HCT116 (cell line): ENCODE data around the gene DDR1. TPM values are rescaled to one million over a fixed set of nuclear protein-coding genes. Genes with fewer than 3 reads are reported as not detected.

ENCODE experiments used
- ATAC-seq: fragments of 200-7000 bp; cut with Tn5 transposase; 2 replicates; pipeline ENCODE4 v1.9.1; 2020; ENCODE audit warnings: mild to moderate bottlenecking, moderate library complexity
- BruUV-seq: library from RNA; stranded (reverse); fragments of 400-500 nt; replicated peaks from 2 replicates; lab custom pipeline; 2021; lab: Mats Ljungman, UMichigan
- CTCF ChIA-PET: fragments of 300-600 bp; sonication (Branson Sonifier 250); formaldehyde crosslinking; loops from one replicate; lab custom pipeline; 2021; ENCODE audit warnings: antibody characterized with exemption; lab: Charles Lee
- POLR2A ChIA-PET: fragments of 300-600, 350-600 bp; sonication (Branson Sonifier 250); formaldehyde crosslinking; loops from one replicate; lab custom pipeline; 2021; ENCODE audit warnings: antibody characterized with exemption; lab: Charles Lee
- RAD21 ChIA-PET, 2 experiments: fragments of 300-600 bp; sonication (Branson Sonifier 250); formaldehyde crosslinking; loops; one replicate each; lab custom pipeline; 2023; ENCODE audit warnings: low total read pairs in 2 of 2; ENCODE audit not compliant: uncharacterized antibody in 2 of 2, unreplicated experiment in 2 of 2, low non-redundant PET in 1 of 2; lab: Charles Lee
- DNase-seq: peaks from one replicate; pipeline ENCODE4 v3.0.0-alpha.2; 2010; ENCODE audit warnings: low read depth, low spot score
- H2AFZ ChIP-seq: fragments of 200-600 bp; shearing (Covaris generic), sonication (generic); 2 replicates; pipeline ENCODE4 v1.6.1; 2017; ENCODE audit warnings: low read depth, mixed run types, mixed read lengths, antibody characterized with exemption, low read length; ENCODE audit not compliant: poor library complexity, severe bottlenecking
- H3K27ac ChIP-seq: 2 replicates; pipeline ENCODE4 v1.5.1; 2012; ENCODE audit warnings: low read depth, low read length
- H3K27me3 ChIP-seq: fragments of 200-600 bp; sonication (generic); 2 replicates; pipeline ENCODE4 v1.6.1; 2016; ENCODE audit warnings: mixed run types, low read length, mixed read lengths; ENCODE audit not compliant: insufficient read depth
- H3K36me3 ChIP-seq, 2 experiments: fragments of 200-500 bp in 1 of 2; fragments of 200-600 bp in 1 of 2; sonication (Bioruptor generic) in 1 of 2; sonication (generic) in 1 of 2; 2 replicates each; pipeline versions ENCODE4 v1.5.1 to v1.6.1; 2014 to 2016; ENCODE audit warnings: low read length in 2 of 2, inconsistent platforms in 1 of 2, mixed read lengths in 1 of 2, mixed run types in 1 of 2; ENCODE audit not compliant: insufficient read depth in 2 of 2, control insufficient read depth in 1 of 2
- H3K4me1 ChIP-seq, 2 experiments: fragments of 200-600 bp in 1 of 2; sonication (generic) in 1 of 2; 2 replicates each; pipeline versions ENCODE4 v1.5.1 to v1.6.1; 2012 to 2017; ENCODE audit warnings: low read length in 2 of 2, inconsistent platforms in 1 of 2, mild to moderate bottlenecking in 1 of 2, mixed read lengths in 1 of 2, mixed run types in 1 of 2, moderate library complexity in 1 of 2; ENCODE audit not compliant: insufficient read depth in 2 of 2, control insufficient read depth in 1 of 2
- H3K4me2 ChIP-seq: fragments of 200-600 bp; sonication (generic); 2 replicates; pipeline ENCODE4 v1.6.1; 2017; ENCODE audit warnings: mixed run types, low read length, mixed read lengths
- H3K4me3 ChIP-seq, 2 experiments: fragments of 200-600 bp in 1 of 2; sonication (generic) in 1 of 2; replicated peaks in 1 of 2; 2 replicates each; pipeline ENCODE4 v1.5.1; 2011 to 2016; ENCODE audit warnings: low read length in 2 of 2, control low read depth in 1 of 2, low read depth in 1 of 2, mild to moderate bottlenecking in 1 of 2, mixed read lengths in 1 of 2, mixed run types in 1 of 2
- H3K79me2 ChIP-seq: fragments of 200-600 bp; sonication (generic); 2 replicates; pipeline ENCODE4 v1.6.1; 2017; ENCODE audit warnings: mild to moderate bottlenecking, mixed run types, low read length, moderate library complexity, mixed read lengths; ENCODE audit not compliant: insufficient read depth
- H3K9ac ChIP-seq: fragments of 200-600 bp; sonication (generic); 2 replicates; pipeline ENCODE4 v1.6.1; 2016; ENCODE audit warnings: low read length, mixed read lengths
- H3K9me2 ChIP-seq: fragments of 200-600 bp; sonication (generic), shearing (Covaris generic); 2 replicates; pipeline ENCODE4 v1.6.1; 2017; ENCODE audit warnings: mixed run types, mild to moderate bottlenecking, moderate library complexity; ENCODE audit not compliant: insufficient read depth
- H3K9me3 ChIP-seq, 2 experiments: fragments of 200-500 bp in 1 of 2; fragments of 200-600 bp in 1 of 2; sonication (Bioruptor generic) in 1 of 2; sonication (generic) in 1 of 2; 2 replicates each; pipeline ENCODE4 v1.6.1; 2014 to 2017; ENCODE audit warnings: low read length in 2 of 2, mixed read lengths in 2 of 2, inconsistent platforms in 1 of 2, low read depth in 1 of 2, mild to moderate bottlenecking in 1 of 2, mixed run types in 1 of 2, moderate library complexity in 1 of 2; ENCODE audit not compliant: control insufficient read depth in 1 of 2, insufficient read depth in 1 of 2
- H4K20me1 ChIP-seq: fragments of 200-600 bp; sonication (generic), shearing (Covaris generic); 2 replicates; pipeline ENCODE4 v1.6.1; 2017; ENCODE audit warnings: mixed run types, mild to moderate bottlenecking, moderate library complexity; ENCODE audit not compliant: insufficient read depth
- CEBPB ChIP-seq: IDR thresholded peaks from 2 replicates; pipeline ENCODE4 v1.6.1; 2012; ENCODE audit warnings: low read depth
- CTCF ChIP-seq, 3 experiments: fragments of 200-600 bp in 1 of 3; sonication (generic) in 1 of 3; IDR thresholded peaks in 2 of 3; conservative IDR thresholded peaks in 1 of 3; 2 replicates each; pipeline ENCODE4 v1.5.1; 2012 to 2017; ENCODE audit warnings: low read depth in 2 of 3, low read length in 2 of 3, antibody characterized with exemption in 1 of 3, borderline replicate concordance in 1 of 3, control low read depth in 1 of 3, mild to moderate bottlenecking in 1 of 3, mixed read lengths in 1 of 3, mixed run types in 1 of 3, moderate library complexity in 1 of 3; ENCODE audit not compliant: insufficient read depth in 1 of 3
- ELF1 ChIP-seq: IDR thresholded peaks from 2 replicates; pipeline ENCODE4 v1.6.1; 2012; ENCODE audit warnings: low read depth, borderline replicate concordance
- EZH2phosphoT487 ChIP-seq: fragments of 200-600 bp; IDR thresholded peaks from 2 replicates; pipeline ENCODE4 v1.6.1; 2018; ENCODE audit warnings: antibody characterized with exemption, borderline replicate concordance
- FOSL1 ChIP-seq: IDR thresholded peaks from 2 replicates; pipeline ENCODE4 v1.6.1; 2012; ENCODE audit warnings: low read depth
- JUND ChIP-seq: IDR thresholded peaks from 2 replicates; pipeline ENCODE4 v1.6.1; 2012
- POLR2AphosphoS5 ChIP-seq: IDR thresholded peaks from 2 replicates; pipeline ENCODE4 v1.6.1; 2011; ENCODE audit warnings: mild to moderate bottlenecking, low read depth, low read length, moderate library complexity
- SIN3A ChIP-seq: IDR thresholded peaks from 2 replicates; pipeline ENCODE4 v1.6.1; 2012; ENCODE audit warnings: low read depth
- SP1 ChIP-seq: IDR thresholded peaks from 2 replicates; pipeline ENCODE4 v1.6.1; 2012; ENCODE audit warnings: low read depth
- ZFX ChIP-seq: fragments of 450-650 bp; IDR thresholded peaks from 2 replicates; pipeline ENCODE4 v1.6.1; 2017
- ZNF274 ChIP-seq: fragments of 200-500 bp; sonication (Bioruptor generic); IDR thresholded peaks from 2 replicates; pipeline ENCODE4 v1.6.1; 2014; ENCODE audit warnings: mild to moderate bottlenecking, low read depth, low read length, inconsistent platforms
- intact Hi-C: fragments of 100-400 bp; cut with micrococcal nuclease; formaldehyde crosslinking; loops from 2 replicates; pipeline ENCODE4 v1.10.0; 2022
- total RNA-seq: library from RNA; stranded (reverse); gene quantifications from one replicate; pipeline ENCODE4 v1.2.1, GENCODE V29; 2021; ENCODE audit not compliant: unreplicated experiment

DDR1 gene
- total RNA-seq, 1 experiment from 2014 or later: 211 TPM

- intact Hi-C loops: no loop called here
These were observed 1.3 kb upstream of the DDR1 start for GRCh38 chr6:30882759-30883684.

More at GRCh38 chr6:30882759-30883684, 1.3 kb upstream of the DDR1 start:
- peak; percentile 54 for DNase-seq
- RAD21 ChIA-PET: interaction anchor here (0.5 to 1.4 kb wide), 6 partner anchors 17 to 155 kb away, joined by 3 to 9 read pairs (median 3); partner anchors contain the start of genes GTF2H4 (in 1 of the 2) and VARS2 (in 1 of the 2)
- peaks cover 51% of the 10 kb centered on the region for H3K79me2 ChIP-seq
- ATAC-seq: peak; percentile 54
- no peaks in the 10 kb centered on the region for H3K27me3 ChIP-seq
- peak overlapping the region; percentile 83 to 87 for H3K4me3 ChIP-seq
- H4K20me1 ChIP-seq: no peaks in the 10 kb centered on the region
- TF ChIP-seq ZFX: peak; percentile 61
- TF ChIP-seq POLR2AphosphoS5: peak; percentile 67
- no peak for TF ChIP-seq CTCF (IDR thresholded peaks at IDR 0.05 in 2 of 3, conservative IDR thresholded peaks at IDR 0.05 in 1 of 3; ENCODE audit: borderline replicate concordance in 1 of 3, insufficient read depth in 1 of 3, low read depth in 2 of 3, low read length in 2 of 3)
- no peak for TF ChIP-seq ELF1
- no peak for TF ChIP-seq CEBPB
- no peak for TF ChIP-seq JUND
- no peak for TF ChIP-seq ZNF274
- TF ChIP-seq SP1: no peak
- no peak for TF ChIP-seq EZH2phosphoT487
- TF ChIP-seq FOSL1: no peak
- TF ChIP-seq SIN3A: no peak
- TF ChIP-seq, all 23 proteins: peak for 2
- BruUV-seq: TSS peak; percentile 80
- no peak overlapping the region for H2AFZ ChIP-seq
- H3K4me2 ChIP-seq: peak overlapping the region; percentile 99
- no peaks in the 10 kb centered on the region for H3K9me2 ChIP-seq
- POLR2A ChIA-PET: interaction anchor here (0.6 to 2.2 kb wide), 10 partner anchors 43 to 268 kb away, joined by 3 to 9 read pairs (median 5); no protein-coding TSS in a partner anchor
- CTCF ChIA-PET: interaction anchor here (0.8 to 3.1 kb wide), 11 partner anchors 23 to 204 kb away, joined by 3 to 16 read pairs (median 3); partner anchors contain the start of gene VARS2
- H3K4me1 ChIP-seq: peaks cover 47 to 65% of the 10 kb centered on the region in 2 experiments
- peak overlapping the region; percentile 92 for H3K9ac ChIP-seq
- H3K9me3 ChIP-seq: no peaks in the 10 kb centered on the region
- H3K27ac ChIP-seq: peak overlapping the region; percentile 99
- no peaks in the 10 kb centered on the region for H3K36me3 ChIP-seq
